ENCODE data around the gene ERN1.

Gene ERN1

GRCh38 chr17:64107500-64108236, 22.3 kb downstream of the ERN1 start:
- no peak for DNase-seq

- DNase-seq = no peak
Measured at GRCh38 chr17:64106918-64107317, 23.0 kb downstream of the ERN1 start.

- DNase-seq = no peak
Measured at GRCh38 chr17:64103391-64104364, 26.3 kb downstream of the ERN1 start.

GRCh38 chr17:64102627-64103390, 27.1 kb downstream of the ERN1 start:
- DNase-seq = no peak

- no peak for DNase-seq
Measured at GRCh38 chr17:64099543-64099942, 30.4 kb downstream of the ERN1 start.

GRCh38 chr17:64097196-64097936, 32.6 kb downstream of the ERN1 start:
- no peak for DNase-seq

GRCh38 chr17:64096037-64096436, 33.9 kb downstream of the ERN1 start:
- DNase-seq = no peak

- DNase-seq = no peak
Measured at GRCh38 chr17:64095144-64095882, 34.6 kb downstream of the ERN1 start.

- DNase-seq = no peak
Measured at GRCh38 chr17:64094412-64094811, 35.5 kb downstream of the ERN1 start.

- DNase-seq = no peak
Measured at GRCh38 chr17:64092952-64093451, 36.9 kb downstream of the ERN1 start.

GRCh38 chr17:64092113-64092512, 37.8 kb downstream of the ERN1 start:
- DNase-seq = no peak

GRCh38 chr17:64091571-64091970, 38.4 kb downstream of the ERN1 start:
- DNase-seq = no peak

- peak; percentile 30 for DNase-seq
Measured at GRCh38 chr17:64091116-64091515, 38.8 kb downstream of the ERN1 start.

GRCh38 chr17:64090144-64090543, 39.8 kb downstream of the ERN1 start:
- DNase-seq = no peak

GRCh38 chr17:64087252-64088005, 42.5 kb downstream of the ERN1 start:
- no peak for DNase-seq

GRCh38 chr17:64085650-64086005, 44.3 kb downstream of the ERN1 start:
- no peak for DNase-seq

- DNase-seq = no peak
Measured at GRCh38 chr17:64084940-64085649, 44.8 kb downstream of the ERN1 start.

GRCh38 chr17:64084086-64084939, 45.6 kb downstream of the ERN1 start:
- no peak for DNase-seq

GRCh38 chr17:64083563-64084085, 46.3 kb downstream of the ERN1 start:
- no peak for DNase-seq

Data from CD4-positive, alpha-beta T cell treated with Interleukin-10 for 1 hour (primary cell).